SK-N-SH (cell line): Measurements from ENCODE around the gene AKAP10.

Source experiments
- CTCF ChIP-seq: fragments of 200-600 bp; sonication (generic); IDR thresholded peaks from 2 replicates; pipeline ENCODE4 v1.6.1; 2017; ENCODE audit warnings: antibody characterized with exemption, mild to moderate bottlenecking, moderate library complexity
- EP300 ChIP-seq, 2 experiments: IDR thresholded peaks; 2 replicates each; pipeline versions ENCODE4 v1.4.0 to v1.6.1; 2012; ENCODE audit warnings: borderline replicate concordance in 1 of 2, low read depth in 1 of 2, low read length in 1 of 2
- FOXM1 ChIP-seq: IDR thresholded peaks from 2 replicates; pipeline ENCODE4 v1.4.0; 2012; ENCODE audit warnings: low read depth, mild to moderate bottlenecking
- JUND ChIP-seq: IDR thresholded peaks from 2 replicates; pipeline ENCODE4 v1.4.0; 2012
- MAX ChIP-seq: IDR thresholded peaks from 2 replicates; pipeline ENCODE4 v1.4.0; 2012; ENCODE audit warnings: low read depth
- NFIC ChIP-seq: IDR thresholded peaks from 2 replicates; pipeline ENCODE4 v1.4.0; 2012; ENCODE audit warnings: borderline replicate concordance
- POLR2AphosphoS5 ChIP-seq: IDR thresholded peaks from 2 replicates; pipeline ENCODE4 v1.6.1; 2012; ENCODE audit warnings: low read depth, low read length
- RAD21 ChIP-seq: IDR thresholded peaks from 2 replicates; pipeline ENCODE4 v1.6.1; 2012; ENCODE audit warnings: mild to moderate bottlenecking, low read length
- RCOR1 ChIP-seq: fragments of 150-350 bp; IDR thresholded peaks from 2 replicates; pipeline ENCODE4 v1.6.1; 2017; ENCODE audit warnings: antibody characterized with exemption, low read length
- REST ChIP-seq: IDR thresholded peaks from 2 replicates; pipeline ENCODE4 v1.6.1; 2012; ENCODE audit warnings: mild to moderate bottlenecking, low read depth, low read length, moderate library complexity
- RXRA ChIP-seq: IDR thresholded peaks from 2 replicates; pipeline ENCODE4 v1.4.0; 2012; ENCODE audit warnings: low read depth, mild to moderate bottlenecking, borderline replicate concordance
- TAF1 ChIP-seq: IDR thresholded peaks from 2 replicates; pipeline ENCODE4 v1.6.1; 2012; ENCODE audit warnings: low read depth, mild to moderate bottlenecking, low read length, moderate library complexity, borderline replicate concordance
- USF1 ChIP-seq: IDR thresholded peaks from 2 replicates; pipeline ENCODE4 v1.4.0; 2012; ENCODE audit warnings: low read depth, borderline replicate concordance
- YY1 ChIP-seq: IDR thresholded peaks from 2 replicates; pipeline ENCODE4 v1.4.0; 2012; ENCODE audit warnings: low read depth, mild to moderate bottlenecking

GRCh38 chr17:19991252-19991885, 13.7 kb upstream of the AKAP10 start:
- no peak for TF ChIP-seq CTCF
- TF ChIP-seq RAD21, result no peak
- TF ChIP-seq EP300 (IDR thresholded peaks at IDR 0.05; ENCODE audit: borderline replicate concordance in 1 of 2, low read depth in 1 of 2, low read length in 1 of 2), result no peak
- TF ChIP-seq TAF1, result no peak
- TF ChIP-seq POLR2AphosphoS5, result no peak
- TF ChIP-seq YY1, result no peak
- TF ChIP-seq JUND, result no peak
- TF ChIP-seq REST, result no peak
- no peak for TF ChIP-seq USF1
- TF ChIP-seq MAX, result no peak
- no peak for TF ChIP-seq FOXM1
- TF ChIP-seq NFIC, result no peak
- no peak for TF ChIP-seq RXRA
- no peak for TF ChIP-seq RCOR1
